Ramos (cell line): ENCODE results near the gene DRGX.

Source experiments
- in situ Hi-C: fragments of 300-500 bp; cut with MboI; formaldehyde crosslinking; loops from one replicate; pipeline ENCODE4 v1.14.3; 2022; ENCODE audit warnings: low sequenced_read_pairs; ENCODE audit not compliant: unreplicated experiment

Gene DRGX

DNA sequence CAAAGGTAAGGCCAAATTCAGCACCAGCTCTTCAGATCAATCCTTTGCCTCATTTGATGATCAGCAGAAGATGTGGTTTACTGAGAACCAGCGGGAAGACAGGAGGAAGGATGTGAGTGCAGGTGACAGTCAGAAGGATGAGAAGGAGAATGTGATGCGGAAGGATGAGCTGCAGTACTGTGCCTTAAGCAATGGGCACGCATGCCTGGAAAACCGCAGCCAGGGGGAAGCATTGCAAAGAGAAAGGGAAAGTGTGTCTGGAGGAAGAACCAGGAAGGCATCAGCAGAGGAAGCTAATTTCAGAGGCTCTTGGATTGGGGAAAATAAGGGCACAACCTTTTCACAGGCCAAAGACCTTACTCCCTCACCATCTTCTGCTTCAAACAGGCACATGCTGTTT lies 71.2 kb downstream of the DRGX start:
- in situ Hi-C loops, result no loop called here

DNA sequence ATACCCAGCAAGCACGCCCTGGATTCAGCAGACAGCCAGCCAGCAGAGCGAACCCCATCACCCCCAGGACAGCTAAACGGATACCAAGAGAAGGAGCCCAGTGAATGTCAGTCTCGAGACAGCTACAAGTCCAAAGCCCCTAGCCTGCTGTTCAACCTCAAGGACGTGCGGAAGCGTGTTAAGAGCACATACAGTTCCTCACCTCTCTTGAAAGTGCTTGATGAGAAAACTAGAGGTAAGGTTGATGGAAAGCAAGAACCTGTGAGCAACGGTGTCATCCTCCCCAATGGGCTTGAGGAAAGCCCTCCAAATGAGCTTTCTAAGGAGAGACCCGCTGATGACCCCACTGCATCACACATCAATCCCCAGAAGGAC lies 72.0 kb downstream of the DRGX start:
- in situ Hi-C loops, result no loop called here

DNA sequence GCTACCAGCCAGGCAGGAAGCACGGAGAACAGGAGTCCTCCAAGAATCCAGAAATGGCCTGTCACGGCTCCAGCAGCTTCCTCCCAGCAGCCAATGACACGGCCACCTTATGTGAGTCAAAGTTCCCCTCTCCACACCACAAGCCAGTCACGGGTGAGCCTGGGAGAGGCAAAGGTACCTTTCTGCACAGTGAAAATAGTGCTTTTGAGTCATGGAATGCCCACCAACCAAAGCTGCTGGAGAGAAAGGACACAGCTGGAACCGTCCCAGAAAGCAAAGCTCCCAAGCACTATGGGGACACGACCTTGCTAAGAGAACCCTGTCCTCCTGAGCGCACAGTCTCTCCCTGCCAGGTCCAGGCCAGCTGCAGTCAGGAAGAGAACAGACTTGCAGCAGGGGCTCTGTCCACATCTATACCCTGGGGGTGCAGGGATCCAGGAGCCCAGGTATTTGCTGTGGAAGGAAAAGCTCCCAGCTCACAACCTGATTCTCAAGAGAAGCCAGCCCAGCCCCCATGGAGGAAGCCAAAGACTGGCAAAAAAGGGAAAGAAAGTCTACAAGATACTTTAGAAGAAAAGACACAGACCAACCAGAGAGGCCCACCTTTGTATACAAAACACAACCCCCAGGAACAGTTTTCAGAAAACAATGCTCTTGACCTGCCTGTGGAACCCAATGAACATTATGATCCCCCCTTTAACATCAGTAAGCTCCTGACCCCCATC lies 72.6 kb downstream of the DRGX start:
- in situ Hi-C loops, result no loop called here

DNA sequence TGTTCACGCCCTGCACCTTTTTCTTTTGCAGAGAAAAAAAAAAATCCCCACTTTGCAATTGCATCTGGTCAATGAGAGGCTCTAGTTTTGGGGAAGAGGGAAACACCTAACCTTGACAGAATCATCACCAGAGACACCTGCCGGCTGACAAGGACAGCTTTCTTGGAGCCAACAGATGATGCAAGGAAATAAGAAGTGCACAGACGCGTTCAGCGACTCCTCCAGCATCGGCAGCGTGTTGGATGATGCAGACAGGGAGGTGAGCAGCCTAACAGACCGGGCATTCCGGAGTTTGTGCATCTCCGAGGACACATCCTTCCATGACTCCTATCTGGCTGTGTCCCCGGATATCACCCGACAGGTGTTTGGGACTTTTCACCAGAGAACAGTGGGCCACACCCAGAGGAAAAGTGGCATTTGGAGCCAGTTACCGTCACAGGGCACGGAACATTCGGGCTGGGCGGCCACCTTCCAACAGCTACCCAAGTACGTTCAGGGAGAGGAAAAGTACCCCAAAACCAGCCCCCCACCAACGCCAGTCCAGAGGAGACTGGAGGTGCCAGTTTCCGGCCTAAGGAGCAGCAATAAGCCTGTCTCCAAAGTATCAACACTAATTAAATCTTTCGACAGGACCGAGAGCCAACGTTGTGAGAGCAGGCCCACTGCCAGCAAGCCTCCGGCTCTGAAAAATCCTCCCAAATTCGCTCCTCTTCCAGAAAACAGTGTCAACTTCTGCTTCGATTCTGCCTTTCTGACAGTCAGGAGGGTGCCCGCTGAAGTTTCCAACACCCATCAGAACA lies 73.3 kb downstream of the DRGX start:
- in situ Hi-C loops, result no loop called here

DNA sequence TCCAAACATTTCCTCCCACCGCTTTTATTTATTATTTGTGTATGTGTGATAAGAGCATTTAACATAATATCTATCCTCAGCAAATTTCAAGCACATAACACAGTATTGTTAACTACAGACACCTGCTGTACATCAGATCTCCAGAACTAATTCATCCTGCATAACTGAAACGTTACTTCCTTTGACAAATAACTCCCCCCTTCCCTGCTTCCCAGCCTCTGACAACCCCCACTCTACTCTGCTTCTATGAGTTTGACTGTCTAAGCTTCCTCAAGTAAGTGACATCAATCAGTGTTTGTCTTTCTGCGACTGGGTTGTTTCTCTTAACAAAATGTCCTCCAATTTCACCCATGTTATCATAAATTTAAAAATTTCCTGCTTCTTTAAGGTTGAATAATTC lies 74.9 kb downstream of the DRGX start:
- in situ Hi-C loops, result no loop called here

DNA sequence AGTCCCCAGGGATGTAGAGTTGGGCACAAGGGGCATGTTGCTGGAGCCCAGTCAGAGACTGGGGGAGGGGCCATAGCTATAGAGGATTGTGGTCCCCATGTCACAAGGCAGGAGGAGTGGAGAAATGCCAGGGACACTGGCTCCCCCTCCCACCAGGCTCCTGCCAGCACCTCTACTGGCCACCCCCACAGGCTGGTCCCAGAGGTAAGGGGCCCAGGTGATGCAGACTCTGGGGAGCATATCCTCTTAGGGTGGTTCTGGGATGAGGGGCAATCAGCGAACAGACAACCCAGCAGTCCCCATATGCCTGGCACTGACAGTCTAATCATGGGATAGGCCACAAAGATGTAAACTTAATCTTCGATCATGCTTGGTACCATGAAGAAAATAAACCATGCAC lies 75.7 kb downstream of the DRGX start:
- in situ Hi-C loops, result no loop called here

DNA sequence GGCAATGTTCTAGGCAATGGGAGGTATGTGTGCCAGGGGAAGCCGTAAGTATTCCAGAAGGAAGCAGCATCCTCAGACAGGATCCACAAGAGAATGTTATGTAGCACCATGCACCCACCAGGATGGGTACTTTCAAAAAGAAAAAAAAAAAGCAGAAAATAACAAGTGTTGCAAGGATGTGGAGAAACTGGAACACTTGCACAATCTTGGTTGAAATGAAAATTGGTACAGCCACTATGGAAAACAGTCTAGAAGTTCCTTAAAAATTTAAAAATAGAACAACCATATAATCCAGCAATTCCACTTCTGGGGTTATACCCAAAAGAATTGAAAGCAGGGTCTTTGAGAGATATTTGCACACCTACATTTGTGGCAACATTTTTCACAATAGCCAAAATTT lies 76.7 kb downstream of the DRGX start:
- in situ Hi-C loops, result no loop called here

DNA sequence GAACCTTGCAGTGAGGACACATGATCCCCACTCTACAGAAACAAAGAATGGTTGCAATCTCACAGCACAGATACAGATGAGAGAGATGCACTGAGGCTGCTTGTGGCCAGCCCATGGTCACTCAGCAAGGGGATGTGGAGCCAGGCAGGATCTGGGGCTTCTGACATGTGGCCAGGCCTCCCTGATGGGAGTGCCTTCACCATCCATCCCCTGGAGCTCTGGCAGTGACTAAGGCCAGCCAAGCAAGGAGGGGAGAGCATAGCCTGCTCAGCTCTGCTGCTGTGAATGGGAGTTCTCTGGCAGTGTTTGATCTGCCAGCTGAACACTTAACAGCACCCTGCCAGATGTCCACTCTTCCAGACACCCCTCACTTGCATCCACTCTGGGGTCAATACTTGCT lies 77.1 kb downstream of the DRGX start:
- in situ Hi-C loops, result no loop called here

DNA sequence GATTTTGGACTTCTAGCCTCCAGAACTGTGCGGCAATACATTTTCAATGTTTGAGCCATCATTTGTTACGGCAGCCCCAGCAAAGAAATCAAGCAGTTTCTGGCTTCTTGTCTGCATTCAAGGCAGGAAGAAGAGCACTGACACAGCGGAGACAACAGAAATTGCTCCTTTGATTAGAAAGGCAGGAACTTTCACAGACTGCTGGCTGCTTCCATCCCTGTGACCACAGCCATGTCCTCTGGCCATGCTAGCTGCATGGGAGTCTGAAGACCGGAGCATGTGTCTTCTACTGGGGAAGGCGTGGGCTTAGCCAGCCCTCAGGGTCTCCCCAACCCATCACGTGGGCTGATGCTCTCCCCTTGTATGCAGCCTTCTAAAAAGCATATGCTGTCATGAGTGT lies 77.9 kb downstream of the DRGX start:
- in situ Hi-C loops, result no loop called here

DNA sequence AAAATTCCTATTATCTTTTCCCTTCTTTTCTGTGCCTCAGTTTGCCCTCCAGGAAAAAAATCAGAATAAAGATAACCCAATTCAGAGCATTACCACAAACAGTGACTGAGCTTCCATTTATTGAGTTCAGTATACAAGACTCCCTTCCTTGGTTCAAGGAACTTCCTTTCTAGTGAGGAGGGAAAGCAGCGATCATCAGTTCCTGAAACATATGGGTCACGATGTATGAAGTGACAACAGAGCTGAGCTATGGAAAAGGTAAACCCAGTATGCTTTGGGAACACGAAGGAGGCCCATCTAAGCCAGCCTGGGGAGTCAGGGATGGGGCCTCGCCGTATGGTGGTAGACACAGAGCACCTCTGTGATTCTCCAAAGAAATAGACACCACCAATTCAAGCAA lies 81.1 kb downstream of the DRGX start:
- in situ Hi-C loops, result no loop called here
